ENCODE data around the gene MVB12B.

DNA sequence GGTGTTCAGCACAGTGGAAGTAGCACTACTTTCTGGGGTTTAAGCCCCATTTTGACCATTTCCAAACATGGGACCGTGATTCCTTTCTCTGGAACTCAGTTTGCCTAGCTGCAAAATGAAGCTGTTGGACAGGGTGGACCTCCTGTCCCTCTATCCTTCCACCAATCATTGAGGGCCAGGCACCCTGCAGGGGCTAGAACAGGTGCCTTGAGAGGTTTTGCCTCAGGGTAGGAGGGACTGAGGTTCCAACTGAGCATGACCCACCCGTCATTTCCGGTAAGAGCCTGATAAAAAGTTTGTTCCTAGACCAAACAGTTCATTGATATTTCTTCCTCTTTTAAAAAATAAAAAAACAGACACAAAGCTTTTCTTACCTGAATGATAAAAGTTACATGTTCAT is 116.5 kb downstream of the MVB12B start:
- no peak for TF ChIP-seq CTCF (IDR thresholded peaks at IDR 0.05)
- no peak for TF ChIP-seq POLR2A (IDR thresholded peaks at IDR 0.05)
